A549 (cell line): Measurements from ENCODE around the gene ITGAL. TPM values are rescaled to one million over a fixed set of nuclear protein-coding genes. Genes with fewer than 3 reads are reported as not detected.

Experiments
- ATAC-seq, 2 experiments: fragments of 200-7000 bp in 1 of 2; fragments of >200 bp in 1 of 2; cut with Nextera tagmentation in 1 of 2; cut with Tn5 transposase in 1 of 2; 3 replicates each; pipeline versions ENCODE4 v1.8.0 to v1.9.1; 2018 to 2020; ENCODE audit warnings: mild to moderate bottlenecking in 1 of 2, moderate library complexity in 1 of 2
- CTCF ChIA-PET: fragments of 300-600 bp; sonication (Branson Sonifier 250); formaldehyde crosslinking; extraction: SDS; loops from one replicate; lab custom pipeline; 2021; ENCODE audit warnings: antibody characterized with exemption, inconsistent platforms; lab: Yijun Ruan, JAX
- POLR2A ChIA-PET: fragments of 350-600 bp; formaldehyde crosslinking; extraction: SDS; loops from one replicate; lab custom pipeline; 2021; ENCODE audit warnings: antibody characterized with exemption, inconsistent platforms; lab: Yijun Ruan, JAX
- DNase-seq, 2 experiments: peaks; one replicate each; pipeline versions ENCODE4 v3.0.0 to v3.0.0-alpha.2; 2011 to 2016; ENCODE audit warnings: low read depth in 1 of 2, low spot score in 1 of 2
- FAIRE-seq: peaks from 2 replicates; lab custom pipeline; 2011; peaks lifted over from hg19 to GRCh38; lab: Jason Lieb, UNC
- H3K27ac ChIP-seq, 2 experiments: fragments of >200 bp; sonication (Bioruptor Twin); formaldehyde crosslinking; 3 replicates each; pipeline ENCODE4 v1.5.1; 2016 to 2017
- H3K4me1 ChIP-seq: fragments of >200 bp; sonication (Bioruptor Twin); formaldehyde crosslinking; 3 replicates; pipeline ENCODE4 v1.6.1; 2016
- H3K4me2 ChIP-seq: fragments of >200 bp; sonication (Bioruptor Twin); formaldehyde crosslinking; 3 replicates; pipeline ENCODE4 v1.6.1; 2016
- H3K4me3 ChIP-seq: fragments of >200 bp; sonication (Bioruptor Twin); formaldehyde crosslinking; 3 replicates; pipeline ENCODE4 v1.5.1; 2016
- H3K9me3 ChIP-seq: fragments of >200 bp; sonication (Bioruptor Twin); formaldehyde crosslinking; 3 replicates; pipeline ENCODE4 v1.6.1; 2016
- BCL3 ChIP-seq: fragments of >200 bp; sonication (Bioruptor Twin); formaldehyde crosslinking; IDR thresholded peaks from 3 replicates; pipeline ENCODE4 v1.6.1; 2016
- CBX2 ChIP-seq: fragments of 200-600 bp; sonication (generic); IDR thresholded peaks from 2 replicates; pipeline ENCODE4 v1.6.1; 2016; ENCODE audit warnings: low read depth, mild to moderate bottlenecking, borderline replicate concordance
- CBX8 ChIP-seq: fragments of 200-600 bp; sonication (generic); IDR thresholded peaks from 2 replicates; pipeline ENCODE4 v1.6.1; 2016
- EHMT2 ChIP-seq: fragments of 200-600 bp; sonication (generic); IDR thresholded peaks from 2 replicates; pipeline ENCODE4 v1.6.1; 2016; ENCODE audit warnings: antibody characterized with exemption, low read depth, mild to moderate bottlenecking, moderate library complexity
- FOXS1 ChIP-seq: fragments of 250-450 bp; sonication (Bioruptor Pico); IDR thresholded peaks from 2 replicates; pipeline ENCODE4 v1.5.0; 2020; ENCODE audit warnings: mild to moderate bottlenecking, moderate library complexity
- GATA3 ChIP-seq: IDR thresholded peaks from 2 replicates; pipeline ENCODE4 v1.6.1; 2012; ENCODE audit warnings: borderline replicate concordance
- HES2 ChIP-seq: fragments of >200 bp; sonication (Bioruptor Twin); formaldehyde crosslinking; IDR thresholded peaks from 2 replicates; pipeline ENCODE4 v1.6.1; 2016
- HOXA7 ChIP-seq: fragments of 250-450 bp; sonication (Bioruptor Pico); IDR thresholded peaks from 2 replicates; pipeline ENCODE4 v1.5.0; 2020; ENCODE audit warnings: mild to moderate bottlenecking, moderate library complexity
- MAZ ChIP-seq: fragments of 150-350 bp; IDR thresholded peaks from 2 replicates; pipeline ENCODE4 v1.6.1; 2014; ENCODE audit warnings: antibody characterized with exemption, low read depth, low read length, borderline replicate concordance
- NFE2L2 ChIP-seq: fragments of 150-350 bp; conservative IDR thresholded peaks from 2 replicates; pipeline ENCODE4 v1.6.1; 2014; ENCODE audit warnings: low read length
- NR3C1 ChIP-seq: fragments of >200 bp; sonication (Bioruptor Twin); formaldehyde crosslinking; IDR thresholded peaks from 3 replicates; pipeline ENCODE4 v1.6.1; 2017
- PHF8 ChIP-seq: fragments of 200-600 bp; sonication (generic); IDR thresholded peaks from 2 replicates; pipeline ENCODE4 v1.6.1; 2016; ENCODE audit warnings: low read depth, mild to moderate bottlenecking, antibody characterized with exemption, moderate library complexity, borderline replicate concordance
- RFX5 ChIP-seq: fragments of 450-650 bp; IDR thresholded peaks from 2 replicates; pipeline ENCODE4 v1.7.1; 2014; ENCODE audit warnings: antibody characterized with exemption, mild to moderate bottlenecking, moderate library complexity
- ZC3H11A ChIP-seq: fragments of 450-650 bp; IDR thresholded peaks from 2 replicates; pipeline ENCODE4 v1.6.1; 2014; ENCODE audit warnings: antibody characterized with exemption, mild to moderate bottlenecking
- ZFP36 ChIP-seq: fragments of 450-650 bp; IDR thresholded peaks from 2 replicates; pipeline ENCODE4 v1.6.1; 2014; ENCODE audit warnings: borderline replicate concordance; ENCODE audit not compliant: partially characterized antibody
- ZNF302 ChIP-seq: fragments of 250-450 bp; sonication (Bioruptor Pico); IDR thresholded peaks from 2 replicates; pipeline ENCODE4 v1.9.0; 2021; ENCODE audit warnings: inconsistent platforms, mild to moderate bottlenecking, moderate library complexity
- WGBS: methylation state at CpG from one replicate; pipeline ENCODE4 v1.1.6; 2017; ENCODE audit errors: missing lambda C conversion rate; 5-methylcytosine and 5-hydroxymethylcytosine counted together
- polyA plus RNA-seq, 4 experiments: library from polyadenylated mRNA; depleted of rRNA in 3 of 4; stranded (reverse); fragments of >200 nt; fragmentation: RNase III in 1 of 4; extraction: RNeasy Plus Mini Kit Qiagen cat#74134 plus additional on column Dnase treatment in 1 of 4; gene quantifications; 2 replicates in 3 of 4; 3 replicates in 1 of 4; pipeline ENCODE4 v1.2.3, GENCODE V29; 2011 to 2017
- TF ChIP-seq, protein P1 (sequence below): fragments of 250-450 bp; sonication (Bioruptor Pico); IDR thresholded peaks from 2 replicates; pipeline ENCODE4 v1.5.0; 2021; ENCODE audit warnings: mild to moderate bottlenecking, moderate library complexity, borderline replicate concordance
- TF ChIP-seq, protein P2 (sequence below): IDR thresholded peaks from 2 replicates; pipeline ENCODE4 v1.6.1; 2012

ITGAL gene
- polyA plus RNA-seq, 2 of the 4 experiments (the other 2 are of a cell fraction), result 0.17 to 0.94 TPM

DNA sequence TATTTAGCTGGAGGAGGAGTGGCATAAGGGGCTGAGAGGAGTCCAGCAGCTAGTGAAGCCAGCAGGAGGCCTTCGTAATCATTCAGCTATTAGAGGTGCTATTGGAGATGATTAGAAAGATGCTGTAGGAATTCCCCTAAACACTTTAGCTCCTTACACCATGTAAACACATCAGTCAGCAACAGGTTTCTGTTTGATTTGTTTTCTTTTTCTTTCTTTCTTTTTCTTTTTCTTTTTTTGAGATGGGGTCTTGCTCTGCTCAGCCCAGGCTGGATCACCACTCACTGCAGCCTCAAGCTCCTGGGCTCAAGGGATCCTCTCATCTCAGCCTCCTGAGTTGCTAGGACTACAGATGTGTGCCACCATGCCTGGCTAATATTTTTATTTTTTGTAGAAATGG lies 16.2 kb upstream of the ITGAL start:
- FAIRE-seq, result no peak
- no peaks in the 10 kb centered on the region for H3K9me3 ChIP-seq
- no peak for DNase-seq
- no peak for ATAC-seq
- H3K4me3 ChIP-seq, result no peak overlapping the region
- POLR2A ChIA-PET, result interaction anchor here (0.8 to 1.3 kb wide), 2 partner anchors 11 to 78 kb away, joined by 3 to 4 read pairs; no protein-coding TSS in a partner anchor
- H3K27ac ChIP-seq, result no peak overlapping the region
- H3K4me1 ChIP-seq, result 0 out of 3 replicates have a peak, but pooled peaks cover 3% of the 10 kb centered on the region
- H3K4me2 ChIP-seq, result no peak overlapping the region
- no peak for TF ChIP-seq BCL3
- no peak for TF ChIP-seq PHF8
- TF ChIP-seq ZNF302 (CRISPR knock-in tag), result no peak
- TF ChIP-seq HES2, result no peak
- TF ChIP-seq EHMT2, result no peak
- TF ChIP-seq GATA3, result no peak
- no peak for TF ChIP-seq ZFP36
- TF ChIP-seq ZC3H11A, result no peak
- no peak for TF ChIP-seq HOXA7 (CRISPR knock-in tag)
- TF ChIP-seq CBX2, result no peak
- TF ChIP-seq NFE2L2, result no peak
- TF ChIP-seq, protein P1, sequence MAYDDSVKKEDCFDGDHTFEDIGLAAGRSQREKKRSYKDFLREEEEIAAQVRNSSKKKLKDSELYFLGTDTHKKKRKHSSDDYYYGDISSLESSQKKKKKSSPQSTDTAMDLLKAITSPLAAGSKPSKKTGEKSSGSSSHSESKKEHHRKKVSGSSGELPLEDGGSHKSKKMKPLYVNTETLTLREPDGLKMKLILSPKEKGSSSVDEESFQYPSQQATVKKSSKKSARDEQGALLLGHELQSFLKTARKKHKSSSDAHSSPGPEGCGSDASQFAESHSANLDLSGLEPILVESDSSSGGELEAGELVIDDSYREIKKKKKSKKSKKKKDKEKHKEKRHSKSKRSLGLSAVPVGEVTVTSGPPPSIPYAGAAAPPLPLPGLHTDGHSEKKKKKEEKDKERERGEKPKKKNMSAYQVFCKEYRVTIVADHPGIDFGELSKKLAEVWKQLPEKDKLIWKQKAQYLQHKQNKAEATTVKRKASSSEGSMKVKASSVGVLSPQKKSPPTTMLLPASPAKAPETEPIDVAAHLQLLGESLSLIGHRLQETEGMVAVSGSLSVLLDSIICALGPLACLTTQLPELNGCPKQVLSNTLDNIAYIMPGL (CRISPR knock-in tag), result no peak
- TF ChIP-seq, all 56 proteins: peak for 0
- 81% methylated on average over 1 of the region's 1 CpG for WGBS
- CTCF ChIA-PET, result interaction anchor here (0.7 to 2.4 kb wide), 5 partner anchors 20 to 173 kb away, joined by 3 to 12 read pairs (median 3); partner anchors contain the start of gene DCTPP1

DNA sequence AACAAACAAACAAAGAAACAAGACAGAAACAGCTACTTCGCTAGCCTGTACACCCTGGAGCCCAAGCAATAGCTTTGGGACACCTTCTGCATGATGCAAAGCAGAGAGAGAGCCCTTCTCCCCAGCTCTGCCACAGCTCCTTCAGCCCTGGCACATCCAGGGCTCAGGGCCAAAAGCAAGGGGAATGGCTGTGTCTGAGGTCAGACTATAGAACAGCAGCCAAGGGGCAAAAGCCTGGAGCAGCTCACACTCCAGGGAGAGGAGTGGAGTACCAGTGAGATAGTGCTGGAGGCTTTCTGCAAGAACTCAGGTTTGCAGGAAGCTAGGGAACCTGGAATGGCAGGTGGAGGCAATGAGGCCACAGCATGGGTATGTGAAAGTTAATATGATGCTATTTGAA lies 15.3 kb upstream of the ITGAL start:
- DNase-seq (no peak), FAIRE-seq (no peak), ATAC-seq (no peak)
- 0 out of 3 replicates have a peak, but pooled peaks cover 3% of the 10 kb centered on the region for H3K4me1 ChIP-seq
- H3K9me3 ChIP-seq, result no peaks in the 10 kb centered on the region
- no peak overlapping the region for H3K27ac ChIP-seq
- H3K4me2 ChIP-seq, result no peak overlapping the region
- no peak overlapping the region for H3K4me3 ChIP-seq
- TF ChIP-seq RFX5 (no peak), FOXS1 (CRISPR knock-in tag) (no peak), NR3C1 (no peak), CBX8 (no peak), MAZ (no peak), CBX2 (no peak)
- TF ChIP-seq, protein P2, sequence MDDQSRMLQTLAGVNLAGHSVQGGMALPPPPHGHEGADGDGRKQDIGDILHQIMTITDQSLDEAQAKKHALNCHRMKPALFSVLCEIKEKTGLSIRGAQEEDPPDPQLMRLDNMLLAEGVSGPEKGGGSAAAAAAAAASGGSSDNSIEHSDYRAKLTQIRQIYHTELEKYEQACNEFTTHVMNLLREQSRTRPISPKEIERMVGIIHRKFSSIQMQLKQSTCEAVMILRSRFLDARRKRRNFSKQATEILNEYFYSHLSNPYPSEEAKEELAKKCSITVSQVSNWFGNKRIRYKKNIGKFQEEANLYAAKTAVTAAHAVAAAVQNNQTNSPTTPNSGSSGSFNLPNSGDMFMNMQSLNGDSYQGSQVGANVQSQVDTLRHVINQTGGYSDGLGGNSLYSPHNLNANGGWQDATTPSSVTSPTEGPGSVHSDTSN, result no peak
- ChIA-PET CTCF (interaction anchor here (1.6 to 2.4 kb wide), 3 partner anchors 8 to 158 kb away, joined by 8 to 12 read pairs (median 9); partner anchors contain the start of gene DCTPP1), POLR2A (no interaction called here)
- whole genome bisulfite sequencing, result 100% methylated on average over 1 of the region's 1 CpG
